ENCODE measurements around the gene FERMT3. TPM values are rescaled to one million over a fixed set of nuclear protein-coding genes. Genes with fewer than 3 reads are reported as not detected.

Gene FERMT3
- total RNA-seq, 8 experiments from 2014 or later, result 0.63 to 3.2 (median 2.2) TPM

GRCh38 chr11:64225608-64226506 is 19.3 kb downstream of the FERMT3 start, which contains the start of the genes NUDT22 and TRPT1:
NUDT22 (plus strand) TSS chr11:64226274; CDS start chr11:64226653, 379 bp downstream.
TRPT1 (minus strand) TSS chr11:64226186; CDS start chr11:64225860, 326 bp downstream.
- Histone ChIP-seq H3K4me3 (peak within 1 kb of the TSS; percentile 61 to 83 (median 73)), H3K27ac (peak within 1 kb of the TSS; percentile 77 to 85), H3K4me1 (replicated peaks in 1 of 2) (peaks cover 21 to 29% of the 10 kb centered on the region in 2 donors)
- in situ Hi-C loops (cut with MboI; ENCODE audit: low pct_unique_long_range_greater_than_20kb in 2 of 9, low sequenced_read_pairs in 9 of 9, unreplicated experiment in 9 of 9), result no loop called here
- WGBS, 10 experiments, result 0 to 2% (median 0%) methylated on average over 1 to 11 of the region's 54 CpGs; no CpG with 5 or more reads in 5 of the 10 experiments
- ATAC-seq (replicated peaks in 6 of 8), result peak; percentile 51 to 77 (median 62)

- peaks cover 24 to 33% of the 10 kb centered on the region in 2 donors for H3K4me1 ChIP-seq (replicated peaks in 1 of 2)
- 0 to 68% (median 56%) methylated on average over 1 to 8 of the region's 26 CpGs; no CpG with 5 or more reads in 5 of the 10 experiments for WGBS, 10 experiments
- H3K27ac ChIP-seq, result peak overlapping the region; percentile 77 to 85
- peak overlapping the region; percentile 61 to 83 (median 73) for H3K4me3 ChIP-seq
- ATAC-seq (replicated peaks in 6 of 8), result peak; percentile 6 to 24 (median 10)
- in situ Hi-C loops (cut with MboI; ENCODE audit: low pct_unique_long_range_greater_than_20kb in 2 of 9, low sequenced_read_pairs in 9 of 9, unreplicated experiment in 9 of 9), result no loop called here
These were observed 20.1 kb downstream of the FERMT3 start for GRCh38 chr11:64226507-64227051.

GRCh38 chr11:64227405-64227956 is 21.0 kb downstream of the FERMT3 start:
- peak overlapping the region in 1 of 5 donors; percentile 78 for H3K4me3 ChIP-seq
- H3K27ac ChIP-seq, result no peak overlapping the region
- 20 to 100% (median 80%) methylated on average over 1 to 2 of the region's 3 CpGs; no CpG with 5 or more reads in 5 of the 10 experiments for WGBS, 10 experiments
- peaks cover 27 to 34% of the 10 kb centered on the region in 2 donors for H3K4me1 ChIP-seq (replicated peaks in 1 of 2)
- in situ Hi-C loops (cut with MboI; ENCODE audit: low pct_unique_long_range_greater_than_20kb in 2 of 9, low sequenced_read_pairs in 9 of 9, unreplicated experiment in 9 of 9), result no loop called here
- no peak for ATAC-seq (replicated peaks in 6 of 8)

- Histone ChIP-seq H3K4me3 (peak overlapping the region in 2 of 5 donors; percentile 65 to 68), H3K27ac (peak overlapping the region; percentile 88 to 92), H3K4me1 (replicated peaks in 1 of 2) (peaks cover 34 to 35% of the 10 kb centered on the region in 2 donors)
- 67 to 100% (median 91%) methylated on average over 1 to 6 of the region's 12 CpGs; no CpG with 5 or more reads in 6 of the 10 experiments for WGBS, 10 experiments
- no peak for ATAC-seq (replicated peaks in 6 of 8)
- in situ Hi-C loops (cut with MboI; ENCODE audit: low pct_unique_long_range_greater_than_20kb in 2 of 9, low sequenced_read_pairs in 9 of 9, unreplicated experiment in 9 of 9), result no loop called here
These were observed 22.7 kb downstream of the FERMT3 start for GRCh38 chr11:64229090-64229743.

GRCh38 chr11:64229744-64230170 is 23.2 kb downstream of the FERMT3 start:
- in situ Hi-C loops (cut with MboI; ENCODE audit: low pct_unique_long_range_greater_than_20kb in 2 of 9, low sequenced_read_pairs in 9 of 9, unreplicated experiment in 9 of 9), result no loop called here
- H3K27ac ChIP-seq, result peak overlapping the region; percentile 88 to 92
- ATAC-seq (replicated peaks in 6 of 8), result no peak

GRCh38 chr11:64230171-64230984 is 23.9 kb downstream of the FERMT3 start, which contains the start of gene DNAJC4:
DNAJC4 (plus strand) TSS chr11:64230548; CDS start chr11:64230855, 307 bp downstream.
- 0 to 5% (median 2%) methylated on average over 3 to 14 of the region's 62 CpGs; no CpG with 5 or more reads in 4 of the 10 experiments for WGBS, 10 experiments
- in situ Hi-C loops (cut with MboI; ENCODE audit: low pct_unique_long_range_greater_than_20kb in 2 of 9, low sequenced_read_pairs in 9 of 9, unreplicated experiment in 9 of 9), result no loop called here
- peak within 1 kb of the TSS; percentile 53 to 68 (median 64) for H3K4me3 ChIP-seq
- peak; percentile 42 to 76 (median 68) for ATAC-seq (replicated peaks in 6 of 8)
- H3K4me1 ChIP-seq (replicated peaks in 1 of 2), result peaks cover 28 to 35% of the 10 kb centered on the region in 2 donors
- peak within 1 kb of the TSS; percentile 88 to 92 for H3K27ac ChIP-seq

More at GRCh38 chr11:64229744-64230170, 23.2 kb downstream of the FERMT3 start:
- Histone ChIP-seq H3K4me1 (replicated peaks in 1 of 2) (peaks cover 34 to 35% of the 10 kb centered on the region in 2 donors), H3K4me3 (peak overlapping the region; percentile 53 to 68 (median 64))
- WGBS, 10 experiments, result 0 to 60% (median 49%) methylated on average over 1 to 8 of the region's 13 CpGs; no CpG with 5 or more reads in 1 of the 10 experiments

GRCh38 chr11:64230985-64231365 is 24.5 kb downstream of the FERMT3 start:
- Histone ChIP-seq H3K4me1 (replicated peaks in 1 of 2) (peaks cover 27 to 38% of the 10 kb centered on the region in 2 donors), H3K27ac (peak overlapping the region; percentile 88 to 92), H3K4me3 (peak overlapping the region; percentile 53 to 68 (median 64))
- no peak for ATAC-seq (replicated peaks in 6 of 8)
- 0 to 20% (median 5%) methylated on average over 1 to 4 of the region's 8 CpGs; no CpG with 5 or more reads in 5 of the 10 experiments for WGBS, 10 experiments
- in situ Hi-C loops (cut with MboI; ENCODE audit: low pct_unique_long_range_greater_than_20kb in 2 of 9, low sequenced_read_pairs in 9 of 9, unreplicated experiment in 9 of 9), result no loop called here

- in situ Hi-C loops (cut with MboI; ENCODE audit: low pct_unique_long_range_greater_than_20kb in 2 of 9, low sequenced_read_pairs in 9 of 9, unreplicated experiment in 9 of 9), result no loop called here
- 80 to 96% (median 94%) methylated on average over 4 to 7 of the region's 7 CpGs; no CpG with 5 or more reads in 7 of the 10 experiments for WGBS, 10 experiments
- ATAC-seq (replicated peaks in 6 of 8), result no peak
- H3K4me1 ChIP-seq (replicated peaks in 1 of 2), result peaks cover 26 to 38% of the 10 kb centered on the region in 2 donors
- peak overlapping the region in 4 of 5 donors; percentile 62 to 68 (median 64) for H3K4me3 ChIP-seq
- H3K27ac ChIP-seq, result no peak overlapping the region
These were observed 25.0 kb downstream of the FERMT3 start for GRCh38 chr11:64231546-64231945.

- ATAC-seq (replicated peaks in 6 of 8), result no peak
- in situ Hi-C loops (cut with MboI; ENCODE audit: low pct_unique_long_range_greater_than_20kb in 2 of 9, low sequenced_read_pairs in 9 of 9, unreplicated experiment in 9 of 9), result no loop called here
These were observed 25.9 kb downstream of the FERMT3 start for GRCh38 chr11:64232182-64232966.

GRCh38 chr11:64232967-64233315 is 26.4 kb downstream of the FERMT3 start:
- in situ Hi-C loops (cut with MboI; ENCODE audit: low pct_unique_long_range_greater_than_20kb in 2 of 9, low sequenced_read_pairs in 9 of 9, unreplicated experiment in 9 of 9), result no loop called here
- ATAC-seq (replicated peaks in 6 of 8), result no peak
- 30 to 100% (median 91%) methylated on average over 1 to 8 of the region's 8 CpGs; no CpG with 5 or more reads in 1 of the 10 experiments for WGBS, 10 experiments
- H3K4me3 ChIP-seq, result no peak overlapping the region
- H3K27ac ChIP-seq, result no peak overlapping the region
- peaks cover 15 to 29% of the 10 kb centered on the region in 2 donors for H3K4me1 ChIP-seq (replicated peaks in 1 of 2)

More at GRCh38 chr11:64232182-64232966, 25.9 kb downstream of the FERMT3 start:
- Histone ChIP-seq H3K4me1 (replicated peaks in 1 of 2) (peaks cover 18 to 31% of the 10 kb centered on the region in 2 donors), H3K27ac (no peak overlapping the region), H3K4me3 (no peak overlapping the region)
- WGBS, 10 experiments, result 20 to 95% (median 83%) methylated on average over 1 to 8 of the region's 15 CpGs; no CpG with 5 or more reads in 4 of the 10 experiments

Data from motor neuron (in vitro differentiated cells).